Measurements from ENCODE around the gene PCDHAC2.

PCDHAC2 gene, protein sequence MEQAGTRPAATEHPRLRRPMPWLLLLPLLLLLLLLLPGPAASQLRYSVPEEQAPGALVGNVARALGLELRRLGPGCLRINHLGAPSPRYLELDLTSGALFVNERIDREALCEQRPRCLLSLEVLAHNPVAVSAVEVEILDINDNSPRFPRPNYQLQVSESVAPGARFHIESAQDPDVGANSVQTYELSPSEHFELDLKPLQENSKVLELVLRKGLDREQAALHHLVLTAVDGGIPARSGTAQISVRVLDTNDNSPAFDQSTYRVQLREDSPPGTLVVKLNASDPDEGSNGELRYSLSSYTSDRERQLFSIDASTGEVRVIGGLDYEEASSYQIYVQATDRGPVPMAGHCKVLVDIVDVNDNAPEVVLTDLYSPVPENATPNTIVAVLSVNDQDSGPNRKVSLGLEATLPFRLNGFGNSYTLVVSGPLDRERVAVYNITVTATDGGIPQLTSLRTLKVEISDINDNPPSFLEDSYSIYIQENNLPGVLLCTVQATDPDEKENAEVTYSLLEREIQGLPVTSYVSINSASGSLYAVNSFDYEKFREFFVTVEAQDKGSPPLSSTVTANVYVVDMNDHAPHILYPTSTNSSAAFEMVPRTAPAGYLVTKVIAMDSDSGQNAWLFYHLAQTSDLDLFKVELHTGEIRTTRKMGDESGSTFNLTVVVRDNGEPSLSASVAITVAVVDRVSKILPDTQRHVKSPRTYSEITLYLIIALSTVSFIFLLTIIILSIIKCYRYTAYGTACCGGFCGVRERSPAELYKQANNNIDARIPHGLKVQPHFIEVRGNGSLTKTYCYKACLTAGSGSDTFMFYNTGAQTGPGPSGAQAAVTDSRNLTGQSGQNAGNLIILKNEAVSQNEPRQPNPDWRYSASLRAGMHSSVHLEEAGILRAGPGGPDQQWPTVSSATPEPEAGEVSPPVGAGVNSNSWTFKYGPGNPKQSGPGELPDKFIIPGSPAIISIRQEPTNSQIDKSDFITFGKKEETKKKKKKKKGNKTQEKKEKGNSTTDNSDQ

DNA sequence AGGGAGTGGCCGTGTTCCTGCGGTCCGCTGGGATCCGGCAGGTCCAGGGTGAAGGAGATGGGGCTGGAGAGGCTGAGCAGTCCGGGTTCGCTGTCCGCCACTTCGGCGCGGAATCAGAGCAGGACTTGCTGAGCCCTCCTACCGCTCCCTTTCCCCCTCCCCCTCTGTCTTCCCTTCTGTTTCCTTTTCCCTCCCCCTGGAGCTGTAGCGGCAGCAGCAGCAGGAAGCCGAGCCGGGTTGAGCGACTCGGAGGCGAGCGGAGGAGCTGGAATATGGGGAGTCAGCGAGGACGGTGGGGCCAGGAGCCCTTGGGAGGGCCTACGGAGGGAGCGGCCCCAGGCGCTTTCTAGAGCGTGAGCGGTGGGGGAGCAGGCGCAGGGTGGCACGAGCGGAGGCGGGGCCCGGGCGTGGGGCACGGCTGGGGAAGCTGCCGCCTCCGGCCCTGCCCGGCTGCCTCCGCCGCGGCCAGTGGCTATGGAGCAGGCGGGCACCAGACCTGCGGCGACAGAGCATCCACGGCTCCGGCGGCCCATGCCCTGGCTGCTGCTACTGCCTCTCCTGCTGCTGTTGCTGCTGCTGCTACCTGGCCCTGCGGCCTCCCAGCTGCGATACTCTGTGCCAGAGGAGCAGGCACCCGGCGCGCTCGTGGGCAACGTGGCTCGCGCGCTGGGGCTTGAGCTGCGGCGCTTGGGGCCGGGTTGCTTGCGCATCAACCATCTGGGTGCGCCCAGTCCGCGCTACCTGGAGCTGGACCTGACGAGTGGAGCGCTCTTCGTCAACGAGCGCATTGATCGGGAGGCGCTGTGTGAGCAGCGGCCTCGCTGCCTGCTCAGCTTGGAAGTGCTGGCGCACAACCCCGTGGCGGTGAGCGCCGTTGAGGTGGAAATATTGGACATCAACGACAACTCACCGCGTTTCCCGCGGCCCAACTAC lies at the start of gene PCDHAC2:
Gene PCDHAC2, plus strand, starts transcription at position 184 of the 933 bp plus-strand sequence. Its CDS starts 291 bp downstream, at position 475.
- DNase-seq (ENCODE audit: low read depth in 2 of 2): no peak

GRCh38 chr5:140923601-140924000 lies 42.7 kb upstream of the PCDHAC2 start:
- no peak for DNase-seq (ENCODE audit: low read depth in 2 of 2)

GRCh38 chr5:140925806-140926442 lies 40.4 kb upstream of the PCDHAC2 start, which contains the start of gene PCDHAC1:
PCDHAC1 (plus strand) TSS chr5:140926299; CDS start chr5:140926893, 594 bp downstream.
- DNase-seq (ENCODE audit: low read depth in 2 of 2): no peak

DNA sequence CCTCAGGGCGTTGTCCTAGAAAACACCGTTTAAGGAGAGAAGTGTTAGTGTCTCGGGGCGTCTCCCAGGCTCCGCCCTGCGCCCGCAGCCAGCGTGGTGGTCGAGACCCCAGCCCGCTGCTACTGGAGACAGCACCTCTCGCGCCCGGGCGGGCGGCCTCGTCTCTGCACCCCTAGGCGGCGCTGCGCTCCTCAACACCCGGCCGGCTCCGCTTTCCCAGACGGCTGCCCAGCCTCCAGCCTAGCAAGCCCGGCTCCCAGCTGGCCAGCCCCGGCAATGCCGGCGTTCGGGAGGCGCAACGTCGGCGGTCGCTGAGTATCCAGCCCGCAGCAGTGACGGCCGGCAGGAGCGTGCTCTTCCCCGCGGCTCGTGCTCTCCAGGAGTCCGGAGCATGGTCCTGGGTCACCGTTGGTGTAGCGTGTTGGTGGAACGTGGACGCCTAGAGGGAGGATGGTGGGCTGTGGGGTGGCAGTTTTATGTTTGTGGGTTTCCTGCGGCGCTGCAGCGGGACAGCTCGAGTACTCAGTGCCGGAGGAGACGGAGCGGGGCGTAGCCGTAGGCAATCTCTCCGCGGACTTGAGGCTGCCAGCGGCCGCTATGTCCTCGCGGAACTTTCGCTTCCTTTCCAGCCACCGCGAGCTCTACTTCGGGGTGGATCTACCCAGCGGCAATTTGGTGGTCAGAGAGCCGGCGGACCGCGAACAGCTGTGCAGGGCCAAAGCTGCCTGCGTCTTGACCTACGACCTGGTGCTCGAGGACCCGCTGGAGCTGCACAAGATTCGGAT lies 39.6 kb upstream of the PCDHAC2 start:
- DNase-seq (ENCODE audit: low read depth in 2 of 2): no peak

DNA sequence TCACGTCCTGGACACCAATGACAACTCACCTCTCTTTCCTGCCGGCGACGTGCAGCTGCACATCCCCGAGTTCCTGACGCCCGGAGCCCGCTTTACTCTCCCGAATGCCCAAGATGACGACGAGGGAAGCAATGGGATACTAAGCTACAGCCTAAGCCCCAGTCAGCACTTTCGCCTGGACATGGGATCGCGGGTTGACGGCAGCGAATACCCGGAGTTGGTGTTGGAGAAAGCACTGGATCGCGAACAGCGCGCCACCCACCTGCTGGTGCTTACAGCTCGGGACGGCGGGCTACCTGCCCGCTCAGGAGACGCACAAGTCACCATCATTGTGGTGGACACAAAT lies 39.1 kb upstream of the PCDHAC2 start:
- no peak for DNase-seq (ENCODE audit: low read depth in 2 of 2)

- DNase-seq (ENCODE audit: low read depth in 2 of 2): no peak
Measured at GRCh38 chr5:140934964-140935606, 31.2 kb upstream of the PCDHAC2 start.

DNA sequence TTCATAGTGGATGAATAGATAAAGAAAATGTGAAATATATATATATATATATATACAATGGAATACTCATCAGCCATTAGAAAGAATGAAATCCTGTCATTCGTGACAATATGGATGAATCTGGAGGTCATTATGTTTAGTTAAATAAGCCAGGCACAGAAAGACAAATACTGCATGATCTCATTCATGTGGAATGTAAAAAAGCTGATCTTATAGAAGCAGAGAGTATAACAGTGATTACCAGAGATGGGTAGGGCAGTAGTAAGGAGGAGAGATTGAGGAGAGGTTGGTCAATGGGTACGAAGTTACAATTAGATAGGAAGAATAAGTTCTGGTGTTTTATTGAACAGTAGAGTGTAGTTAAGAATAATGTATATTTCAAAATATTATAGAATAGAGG lies 19.7 kb upstream of the PCDHAC2 start:
- DNase-seq (ENCODE audit: low read depth in 2 of 2): no peak

- no peak for DNase-seq (ENCODE audit: low read depth in 2 of 2)
Measured at GRCh38 chr5:140951636-140952035, 14.6 kb upstream of the PCDHAC2 start.

- DNase-seq (ENCODE audit: low read depth in 2 of 2): no peak
Measured at GRCh38 chr5:140953234-140953633, 13.0 kb upstream of the PCDHAC2 start.

DNA sequence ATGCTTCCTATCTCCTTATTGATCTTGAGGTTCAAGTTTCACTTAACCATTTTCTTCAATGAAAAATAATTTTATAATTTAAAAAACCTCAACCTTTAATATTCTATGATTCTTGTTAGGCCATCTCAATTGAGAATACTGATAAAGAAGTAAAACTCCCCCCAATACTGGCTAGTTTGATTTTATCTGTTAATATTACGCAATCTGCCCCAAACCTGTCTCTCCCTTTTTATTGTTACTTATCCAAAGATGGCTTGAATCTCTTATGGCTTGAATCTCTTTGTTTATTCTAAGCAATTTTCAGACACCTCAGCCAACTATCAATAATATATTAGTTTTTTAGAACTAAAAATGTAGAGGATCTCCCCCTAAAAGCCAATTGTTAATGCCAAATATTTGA lies 4.1 kb upstream of the PCDHAC2 start:
- no peak for DNase-seq (ENCODE audit: low read depth in 2 of 2)

- no peak for DNase-seq (ENCODE audit: low read depth in 2 of 2)
Measured at GRCh38 chr5:140964356-140964755, 1.9 kb upstream of the PCDHAC2 start.

GRCh38 chr5:140965905-140966292 lies 377 bp upstream of the PCDHAC2 start:
- no peak for DNase-seq (ENCODE audit: low read depth in 2 of 2)

DNA sequence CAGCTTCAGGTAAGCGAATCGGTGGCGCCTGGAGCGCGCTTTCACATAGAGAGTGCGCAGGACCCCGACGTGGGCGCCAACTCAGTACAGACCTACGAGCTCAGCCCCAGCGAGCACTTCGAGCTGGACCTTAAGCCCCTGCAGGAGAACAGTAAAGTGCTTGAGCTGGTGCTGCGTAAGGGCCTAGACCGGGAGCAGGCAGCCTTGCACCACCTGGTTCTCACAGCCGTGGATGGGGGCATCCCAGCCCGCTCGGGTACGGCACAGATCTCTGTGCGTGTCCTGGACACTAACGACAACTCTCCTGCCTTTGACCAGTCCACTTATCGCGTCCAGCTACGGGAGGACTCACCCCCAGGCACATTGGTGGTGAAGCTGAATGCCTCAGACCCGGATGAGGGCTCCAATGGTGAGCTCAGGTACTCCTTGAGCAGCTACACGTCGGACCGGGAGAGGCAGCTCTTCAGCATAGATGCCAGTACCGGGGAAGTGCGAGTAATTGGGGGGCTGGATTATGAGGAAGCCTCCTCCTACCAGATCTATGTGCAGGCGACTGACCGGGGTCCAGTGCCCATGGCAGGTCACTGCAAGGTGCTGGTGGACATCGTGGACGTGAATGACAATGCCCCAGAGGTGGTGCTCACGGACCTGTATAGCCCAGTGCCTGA lies 1.1 kb downstream of the PCDHAC2 start:
- DNase-seq (ENCODE audit: low read depth in 2 of 2): no peak

- no peak for DNase-seq (ENCODE audit: low read depth in 2 of 2)
Measured at GRCh38 chr5:140969880-140970279, 3.6 kb downstream of the PCDHAC2 start.

GRCh38 chr5:140973550-140973949 lies 7.3 kb downstream of the PCDHAC2 start:
- DNase-seq (ENCODE audit: low read depth in 2 of 2): no peak

DNA sequence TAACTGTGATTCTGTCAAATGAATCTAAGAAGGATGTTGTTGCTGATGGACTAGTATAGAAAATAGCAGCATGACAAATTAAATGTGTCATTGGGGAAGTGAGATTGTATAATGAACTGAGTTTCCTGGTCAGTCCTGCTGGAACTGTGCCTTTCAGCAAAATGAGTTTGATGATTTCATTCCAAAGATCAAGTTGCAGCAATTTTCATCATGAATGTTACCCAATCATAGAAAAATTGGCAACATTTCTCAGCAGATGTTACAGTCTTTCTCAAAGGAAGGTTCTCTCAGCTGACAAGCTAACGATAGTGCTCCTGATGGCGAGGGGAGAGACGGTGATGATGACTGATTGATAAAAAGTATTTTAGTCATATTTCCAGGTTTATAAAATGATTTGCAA lies 10.7 kb downstream of the PCDHAC2 start:
- DNase-seq (ENCODE audit: low read depth in 2 of 2): no peak

GRCh38 chr5:140978260-140978659 lies 12.0 kb downstream of the PCDHAC2 start:
- DNase-seq (ENCODE audit: low read depth in 2 of 2): no peak

DNA sequence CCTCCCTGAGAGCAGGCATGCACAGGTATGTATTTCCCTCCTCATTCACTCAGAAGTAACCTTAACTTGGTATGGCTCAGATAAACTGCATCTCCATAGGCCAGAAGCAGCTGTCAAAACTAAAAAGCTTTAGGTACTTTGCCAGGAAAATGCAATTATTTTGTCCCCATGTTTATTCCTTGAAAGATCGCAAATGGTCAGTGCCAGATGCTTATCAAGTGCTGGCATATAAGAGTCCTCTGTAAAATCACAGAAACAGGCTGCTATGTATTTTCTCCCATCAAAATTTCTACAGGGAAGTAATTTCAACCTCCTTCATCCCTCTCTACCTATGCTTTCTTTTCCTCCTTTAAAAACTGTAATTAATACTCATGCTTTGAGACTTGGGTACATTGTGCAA lies 12.7 kb downstream of the PCDHAC2 start:
- DNase-seq (ENCODE audit: low read depth in 2 of 2): no peak

DNA sequence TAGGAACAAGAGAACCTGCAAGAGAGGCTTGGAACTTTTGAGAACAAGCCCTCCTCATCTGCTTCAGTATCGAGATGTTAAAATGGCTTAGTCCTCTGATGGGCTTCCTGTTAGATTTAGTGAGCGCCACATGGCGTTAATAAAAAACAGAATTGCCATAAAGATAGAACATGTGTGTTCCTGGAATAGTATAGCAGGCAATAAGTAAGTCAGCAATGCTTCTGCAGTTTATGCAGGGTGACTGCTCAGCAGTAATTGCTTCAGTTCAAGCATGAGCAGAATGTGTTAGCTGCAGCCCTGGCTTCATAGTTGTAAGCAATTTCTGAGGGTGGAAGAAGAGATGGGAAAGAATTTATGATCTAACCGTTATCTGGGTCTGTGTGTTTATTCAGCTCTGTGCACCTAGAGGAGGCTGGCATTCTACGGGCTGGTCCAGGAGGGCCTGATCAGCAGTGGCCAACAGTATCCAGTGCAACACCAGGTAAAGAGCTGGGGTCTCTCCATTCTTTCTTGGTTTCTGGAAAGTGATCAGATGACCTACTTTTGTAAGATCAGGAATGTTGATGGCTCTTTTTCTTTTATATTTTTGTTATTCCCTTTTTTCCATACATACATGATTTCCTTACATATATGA lies 15.9 kb downstream of the PCDHAC2 start:
- DNase-seq (ENCODE audit: low read depth in 2 of 2): no peak
